Myocyte (in vitro differentiated cells): ENCODE results near the gene MCC. TPM values are rescaled to one million over a fixed set of nuclear protein-coding genes. Genes with fewer than 3 reads are reported as not detected.

Experiments
- DNase-seq: peaks from one replicate; pipeline ENCODE4 v3.0.0-alpha.2; 2012; ENCODE audit warnings: low read depth
- total RNA-seq: library from RNA; depleted of rRNA; stranded (reverse); fragments of >200 nt; gene quantifications from 2 replicates; pipeline ENCODE4 v1.2.3, GENCODE V29; 2014

Gene MCC
- total RNA-seq, 1 donor from 2014 or later = 12.0 TPM

- DNase-seq = no peak
Measured at GRCh38 chr5:113325054-113325453, 163.2 kb downstream of the MCC start.

GRCh38 chr5:113321276-113321675 lies 167.0 kb downstream of the MCC start:
- no peak for DNase-seq

GRCh38 chr5:113320273-113320780 lies 167.9 kb downstream of the MCC start:
- DNase-seq = no peak

- DNase-seq = no peak
Measured at GRCh38 chr5:113319256-113320053, 168.8 kb downstream of the MCC start.

- no peak for DNase-seq
Measured at GRCh38 chr5:113317636-113318035, 170.6 kb downstream of the MCC start.

- DNase-seq = no peak
Measured at GRCh38 chr5:113311301-113311700, 177.0 kb downstream of the MCC start.

- no peak for DNase-seq
Measured at GRCh38 chr5:113302120-113302519, 186.1 kb downstream of the MCC start.

GRCh38 chr5:113299591-113299990 lies 188.7 kb downstream of the MCC start:
- DNase-seq = no peak

- no peak for DNase-seq
Measured at GRCh38 chr5:113296676-113297075, 191.6 kb downstream of the MCC start.

GRCh38 chr5:113295111-113295539 lies 193.1 kb downstream of the MCC start:
- DNase-seq = no peak

GRCh38 chr5:113294311-113295110 lies 193.7 kb downstream of the MCC start:
- DNase-seq = peak; percentile 92

- DNase-seq = peak; percentile 37
Measured at GRCh38 chr5:113293975-113294310, 194.3 kb downstream of the MCC start.

GRCh38 chr5:113293068-113293974 lies 194.9 kb downstream of the MCC start:
- peak; percentile 17 for DNase-seq

GRCh38 chr5:113292462-113292861 lies 195.8 kb downstream of the MCC start:
- DNase-seq = no peak

- no peak for DNase-seq
Measured at GRCh38 chr5:113283558-113283957, 204.7 kb downstream of the MCC start.

- DNase-seq = no peak
Measured at GRCh38 chr5:113282472-113282871, 205.8 kb downstream of the MCC start.

- DNase-seq = no peak
Measured at GRCh38 chr5:113281194-113281593, 207.1 kb downstream of the MCC start.

- no peak for DNase-seq
Measured at GRCh38 chr5:113280541-113280940, 207.7 kb downstream of the MCC start.

- DNase-seq = peak; percentile 27
Measured at GRCh38 chr5:113278976-113279375, 209.3 kb downstream of the MCC start.

- DNase-seq = no peak
Measured at GRCh38 chr5:113276493-113276892, 211.8 kb downstream of the MCC start.

GRCh38 chr5:113276001-113276400 lies 212.3 kb downstream of the MCC start:
- DNase-seq = no peak
